GM21367 (cell line): ENCODE data around the gene TAMALIN.
"Not testable (repeated sequence)": the region's sequence is repeated elsewhere in the genome, so short reads cannot be mapped to it uniquely, and the experiment has no call there.

Experiments used
- ATAC-seq: cut with Tn5 transposase; IDR thresholded peaks from one replicate; pipeline ENCODE4 v1.9.1; 2021; ENCODE audit not compliant: unreplicated experiment

The TAMALIN gene

GRCh38 chr12:52006726-52007157 lies at the start of gene TAMALIN:
TAMALIN (plus strand) TSS chr12:52006946; CDS start chr12:52007020, 74 bp downstream.
- ATAC-seq, result no peak

DNA sequence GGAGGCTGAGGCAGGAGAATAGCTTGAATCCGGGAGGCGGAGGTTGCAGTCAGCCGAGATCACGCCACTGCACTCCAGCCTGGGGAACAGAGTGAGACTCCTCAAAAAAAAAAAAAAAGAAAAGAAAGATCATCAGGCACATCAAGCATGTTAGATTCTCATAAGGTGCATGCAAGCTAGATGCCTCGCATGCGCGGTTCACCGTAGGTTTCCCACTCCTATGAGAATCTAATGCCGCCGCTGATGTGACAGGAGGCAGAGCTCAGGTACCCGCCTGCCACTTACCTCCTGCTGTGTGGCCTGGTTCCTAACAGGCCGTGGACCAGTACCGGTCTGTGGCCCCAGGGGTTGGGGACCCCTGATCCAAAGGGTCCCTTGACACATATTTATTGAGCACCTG lies 48.2 kb upstream of the TAMALIN start:
- no peak for ATAC-seq

DNA sequence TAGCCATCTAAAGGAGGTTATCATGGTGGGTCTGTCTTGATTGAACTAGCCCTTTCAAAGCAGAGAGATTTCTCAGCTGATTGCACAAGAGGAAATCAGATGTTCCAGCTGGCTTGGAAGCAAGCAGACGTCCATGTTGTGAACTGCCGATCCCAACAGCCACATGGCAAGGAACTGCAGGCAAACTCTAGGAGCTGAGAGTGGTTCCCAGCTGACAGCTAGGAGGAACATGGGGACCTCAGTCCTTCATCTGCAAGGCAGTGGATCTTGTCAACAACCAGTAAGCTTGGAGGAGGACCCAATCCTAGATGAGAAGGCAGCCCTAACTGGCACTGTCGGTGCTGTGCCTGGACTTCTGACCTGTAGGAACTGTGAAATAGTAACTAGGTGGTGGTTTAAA lies 47.5 kb upstream of the TAMALIN start:
- no peak for ATAC-seq

- no peak for ATAC-seq
Measured at GRCh38 chr12:51959921-51960320, 46.8 kb upstream of the TAMALIN start.

GRCh38 chr12:51960488-51960887 lies 46.3 kb upstream of the TAMALIN start:
- ATAC-seq, result no peak

DNA sequence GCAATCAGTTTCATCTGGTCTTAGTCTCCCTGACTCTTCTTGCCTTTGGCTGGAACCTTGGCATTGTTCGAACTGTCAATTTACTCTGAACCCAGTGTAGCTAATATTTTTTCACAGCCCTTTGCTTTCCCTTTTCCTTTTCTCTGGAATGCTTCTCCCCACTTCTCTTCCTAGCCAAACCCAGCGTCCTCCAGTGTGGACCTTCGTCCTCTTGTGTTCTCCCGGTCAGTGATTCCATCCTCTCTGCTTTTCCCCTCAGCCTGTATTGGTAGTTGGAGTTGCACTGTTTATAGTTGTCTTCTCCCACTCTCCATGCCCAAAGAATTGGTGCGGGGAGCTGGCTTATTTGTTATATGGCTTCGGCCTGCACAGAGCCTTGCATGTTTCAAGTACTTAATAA lies 45.9 kb upstream of the TAMALIN start:
- no peak for ATAC-seq

DNA sequence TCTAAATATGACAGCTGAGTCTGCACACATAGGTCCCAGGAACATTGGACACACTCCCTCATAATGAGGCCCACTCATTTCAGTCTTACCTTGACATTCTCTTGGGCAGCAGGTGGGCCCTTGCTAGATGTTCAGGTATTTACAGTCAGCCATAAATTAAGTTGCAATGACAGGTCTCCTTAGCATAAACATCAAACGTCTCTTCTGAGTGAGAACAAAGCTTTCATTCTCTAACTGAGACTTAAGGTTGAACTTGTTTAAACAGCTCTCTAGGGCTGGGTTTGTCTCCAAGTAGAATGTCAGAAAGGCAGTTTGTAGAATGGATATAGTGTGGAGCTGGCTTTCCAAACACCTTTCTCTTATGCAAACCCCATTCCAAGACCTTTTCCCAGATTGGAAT lies 44.9 kb upstream of the TAMALIN start:
- no peak for ATAC-seq

DNA sequence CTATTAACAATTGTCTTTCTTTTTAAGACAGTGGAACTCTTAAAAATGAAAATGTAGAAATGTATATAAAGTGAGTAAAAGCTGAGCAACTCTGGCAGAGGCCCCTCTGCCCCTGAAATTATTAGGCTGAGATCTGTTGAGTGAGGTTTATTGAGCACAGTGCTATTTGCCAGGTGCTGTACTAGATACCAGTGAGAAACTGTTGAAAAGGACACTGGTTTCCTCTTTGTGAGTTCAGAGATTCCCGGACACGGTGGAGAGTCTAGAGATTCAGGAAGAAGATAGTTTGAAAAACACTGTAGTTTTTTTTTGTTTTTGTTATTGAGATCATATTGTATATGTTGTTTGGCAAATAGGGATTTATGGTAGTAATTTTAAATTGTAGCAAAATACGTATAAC lies 44.0 kb upstream of the TAMALIN start:
- no peak for ATAC-seq

- ATAC-seq, result no peak
Measured at GRCh38 chr12:51963477-51963876, 43.3 kb upstream of the TAMALIN start.

GRCh38 chr12:51969643-51970042 lies 37.1 kb upstream of the TAMALIN start:
- ATAC-seq, result no peak

DNA sequence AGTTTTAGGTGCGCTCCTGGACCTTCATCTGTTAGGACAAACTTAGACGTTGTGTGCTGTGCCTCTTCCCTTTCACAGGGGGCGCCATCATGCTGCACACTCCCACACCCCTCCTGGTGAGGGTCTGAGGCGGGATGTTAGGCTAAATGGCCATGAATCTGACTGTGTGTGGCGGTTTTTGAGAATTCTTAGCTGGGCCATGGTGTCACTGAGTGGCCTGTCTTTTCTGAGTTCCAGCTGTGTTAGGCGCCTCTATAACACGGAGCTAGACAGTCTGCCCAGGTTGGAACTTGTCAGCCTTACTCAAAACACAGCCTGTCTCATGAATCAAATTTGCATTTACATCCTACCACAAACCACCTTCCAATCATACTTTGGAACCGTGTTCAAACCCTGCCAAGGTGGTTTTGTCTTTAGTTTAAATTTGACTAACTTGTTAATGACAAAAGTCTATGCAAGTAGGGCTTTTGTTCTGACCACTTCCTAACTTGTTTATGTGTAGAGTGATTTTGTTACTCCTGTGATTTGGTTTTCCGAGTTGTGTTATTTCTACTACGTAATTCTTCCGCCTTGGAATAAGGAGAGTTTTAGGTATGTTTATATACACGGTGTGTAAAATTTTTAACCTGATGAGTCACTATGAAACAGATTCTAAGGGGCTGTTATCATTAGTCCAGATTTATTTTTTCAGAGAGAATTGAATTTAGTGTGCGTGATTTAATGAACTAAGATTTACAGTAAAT lies 35.7 kb upstream of the TAMALIN start:
- ATAC-seq, result peak; percentile 83

DNA sequence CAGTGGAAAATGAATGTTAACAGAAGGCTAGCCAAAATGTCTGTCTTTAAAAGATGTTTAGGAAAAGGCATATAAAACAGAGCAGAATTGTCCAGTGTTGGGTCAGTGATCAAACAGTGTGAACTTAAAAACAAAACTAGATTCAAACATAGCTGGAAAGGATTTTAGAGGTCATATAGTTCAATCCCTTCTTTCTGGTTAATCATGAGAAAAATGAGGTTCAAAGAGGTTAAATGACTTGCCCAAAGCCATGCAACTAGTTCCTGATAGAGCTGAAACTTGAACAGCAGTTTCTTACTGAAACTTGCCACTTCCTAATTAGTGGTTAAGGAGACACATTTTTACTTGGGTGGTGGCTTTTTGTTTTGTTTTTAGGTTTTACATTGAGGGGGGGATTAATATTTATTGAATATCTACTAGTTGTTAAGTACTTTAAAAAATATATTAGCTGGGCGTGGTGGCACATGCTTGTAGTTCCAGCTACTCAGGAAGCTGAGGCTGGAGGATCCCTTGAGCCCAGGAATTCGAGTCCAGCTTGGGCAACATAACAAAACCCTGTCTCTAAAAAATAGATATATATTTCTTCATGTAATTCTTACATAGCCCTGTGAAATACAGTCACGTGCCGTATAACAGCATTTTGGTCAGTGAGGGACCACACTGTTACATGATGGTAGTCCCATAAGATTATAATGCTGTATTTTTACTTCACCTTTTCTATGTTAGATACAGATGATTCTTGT lies 34.9 kb upstream of the TAMALIN start:
- no peak for ATAC-seq

DNA sequence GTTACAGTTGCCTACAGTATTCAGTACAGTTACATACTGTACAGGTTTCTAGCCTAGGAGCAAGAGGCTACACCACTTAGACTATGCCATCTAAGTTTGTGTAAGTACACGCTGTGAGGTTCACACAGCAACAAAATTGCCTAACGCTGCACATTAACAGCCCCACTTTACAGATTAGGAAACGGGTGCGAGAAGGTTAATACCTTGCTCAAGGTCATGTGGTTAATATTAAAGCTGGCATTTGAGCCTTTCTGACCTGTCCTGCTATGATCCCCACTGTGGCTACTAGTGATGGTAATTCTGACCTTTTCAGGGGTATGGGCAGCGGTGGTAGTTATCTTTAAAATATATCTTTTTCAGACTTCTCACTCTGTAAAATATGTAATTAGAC lies 34.3 kb upstream of the TAMALIN start:
- no peak for ATAC-seq

DNA sequence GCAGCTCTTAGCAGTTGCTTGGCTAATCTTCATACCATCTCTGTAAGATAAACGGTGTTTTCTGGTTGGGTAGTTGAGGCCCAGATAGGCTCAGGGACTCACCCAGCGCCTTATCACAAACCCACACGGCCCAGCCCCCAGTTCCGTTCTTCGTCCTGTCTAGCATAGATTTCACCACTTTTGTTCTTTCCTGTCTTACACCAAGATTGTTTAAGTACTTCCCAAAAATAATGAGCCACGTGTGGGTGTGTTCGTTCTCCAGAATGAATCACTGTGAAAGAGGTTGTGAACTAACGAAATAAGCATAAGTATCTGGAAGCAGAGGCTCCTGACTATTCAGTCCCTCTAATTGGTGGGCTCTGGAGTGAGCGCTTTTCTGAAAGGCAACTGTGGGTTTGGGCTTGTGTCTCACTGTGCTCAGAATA lies 33.9 kb upstream of the TAMALIN start:
- ATAC-seq, result no peak

DNA sequence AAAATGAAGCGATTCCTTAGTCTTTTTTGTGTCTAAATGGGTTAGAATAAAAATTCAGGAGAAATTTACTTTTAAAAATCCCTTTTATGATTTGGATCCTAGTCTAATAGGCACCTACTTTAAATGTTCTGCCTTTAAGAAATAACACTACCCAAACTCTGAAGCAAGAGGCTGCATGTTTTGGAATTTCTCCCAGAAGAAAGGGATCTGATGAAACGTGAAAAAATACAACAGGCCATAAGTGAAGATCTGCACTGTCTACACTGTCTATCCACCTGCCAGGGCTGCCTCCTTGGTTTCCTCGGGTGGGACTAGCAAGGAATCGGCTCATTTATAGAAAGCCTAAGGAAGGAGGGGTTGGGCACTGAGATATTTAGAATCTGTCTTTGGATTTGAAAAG lies 33.2 kb upstream of the TAMALIN start:
- ATAC-seq, result no peak

DNA sequence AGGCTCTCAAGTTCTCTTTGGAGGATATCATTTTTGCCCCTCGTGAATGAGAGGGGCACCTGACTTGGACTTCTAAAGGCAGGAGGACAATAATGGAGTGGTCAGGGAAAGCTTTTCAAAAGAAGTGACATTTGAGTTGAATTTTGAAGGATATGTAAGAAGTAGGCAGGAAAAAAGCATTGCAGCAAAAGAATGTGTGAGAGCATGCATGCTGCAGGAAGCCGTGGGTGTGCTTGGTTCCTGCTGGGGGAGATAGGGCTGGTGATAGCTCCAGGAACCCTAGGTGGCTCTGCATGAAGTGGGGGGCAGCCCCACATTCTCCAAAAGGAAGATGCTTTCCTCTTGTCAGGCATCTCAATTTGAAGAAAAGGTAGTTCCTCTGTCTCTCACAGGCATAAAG lies 32.1 kb upstream of the TAMALIN start:
- ATAC-seq, result no peak

DNA sequence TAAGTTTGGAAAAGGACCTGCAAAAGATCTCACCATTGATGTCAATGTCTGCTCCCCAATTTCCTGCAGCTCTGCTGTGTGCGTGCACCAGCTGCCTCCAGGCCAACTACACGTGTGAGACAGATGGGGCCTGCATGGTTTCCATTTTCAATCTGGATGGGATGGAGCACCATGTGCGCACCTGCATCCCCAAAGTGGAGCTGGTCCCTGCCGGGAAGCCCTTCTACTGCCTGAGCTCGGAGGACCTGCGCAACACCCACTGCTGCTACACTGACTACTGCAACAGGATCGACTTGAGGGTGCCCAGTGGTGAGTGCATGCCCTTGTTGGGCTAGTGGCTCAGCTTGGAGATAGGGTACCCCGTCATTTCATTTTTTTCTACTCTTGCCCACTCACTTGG lies 31.6 kb upstream of the TAMALIN start:
- ATAC-seq, result no peak

- ATAC-seq, result no peak
Measured at GRCh38 chr12:51976376-51977160, 30.2 kb upstream of the TAMALIN start.

GRCh38 chr12:51977320-51977753 lies 29.4 kb upstream of the TAMALIN start:
- no peak for ATAC-seq

- ATAC-seq, result not testable (repeated sequence)
Measured at GRCh38 chr12:51979306-51979705, 27.4 kb upstream of the TAMALIN start.

DNA sequence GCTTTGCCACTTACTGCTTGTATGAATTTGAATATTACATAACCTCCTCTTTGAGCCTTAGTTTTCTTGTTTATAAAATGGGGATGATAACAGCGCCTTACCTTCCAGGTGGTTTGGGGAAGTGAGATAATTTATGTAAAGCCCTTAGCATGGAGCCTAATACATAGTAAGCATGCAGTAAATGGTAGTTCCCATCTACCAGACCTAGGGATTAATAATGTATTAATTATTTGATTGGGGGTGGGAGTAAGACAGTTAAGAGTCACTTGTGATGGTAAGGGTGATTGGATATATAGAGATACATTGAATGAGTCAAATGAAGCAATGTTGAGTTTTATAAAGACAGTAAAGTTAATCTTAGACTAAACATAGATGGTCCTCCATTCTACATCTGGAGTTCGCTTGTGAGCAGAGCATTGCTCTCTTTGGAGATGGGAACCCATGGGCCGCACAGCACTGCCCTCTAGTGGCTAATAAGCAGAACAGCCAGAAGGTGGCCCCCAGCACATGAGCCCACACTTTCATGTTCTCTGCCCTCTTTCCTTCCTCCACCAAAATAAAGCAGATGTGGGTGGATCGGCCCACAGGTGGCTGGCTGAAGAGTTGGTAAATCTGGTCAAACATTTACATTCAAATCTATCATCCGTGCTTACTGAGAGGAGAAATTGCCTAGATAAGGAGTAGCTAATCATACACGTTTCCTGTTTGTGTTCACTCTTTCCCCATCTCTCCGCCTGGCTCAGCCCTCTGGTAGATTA lies 26.5 kb upstream of the TAMALIN start:
- peak; percentile 70 for ATAC-seq
